GM12878 (cell line): ENCODE measurements around the gene STK17A. TPM values are rescaled to one million over a fixed set of nuclear protein-coding genes. Genes with fewer than 3 reads are reported as not detected.

Source experiments
- ATAC-seq: fragments of 200-7000 bp; cut with Tn5 transposase; 3 replicates; pipeline ENCODE4 v1.9.1; 2020; ENCODE audit warnings: mild to moderate bottlenecking, moderate library complexity
- BruUV-seq: library from RNA; stranded (reverse); fragments of 400-500 nt; replicated peaks from 2 replicates; lab custom pipeline; 2021; lab: Mats Ljungman, UMichigan
- CTCF ChIA-PET: fragments of 300-600 bp; sonication (Branson Sonifier 250); formaldehyde crosslinking; extraction: SDS; loops from one replicate; lab custom pipeline; 2021; ENCODE audit warnings: inconsistent platforms; lab: Yijun Ruan, JAX
- POLR2A ChIA-PET: fragments of 350-600 bp; formaldehyde crosslinking; extraction: SDS; loops from one replicate; lab custom pipeline; 2021; ENCODE audit warnings: inconsistent platforms; lab: Charles Lee
- RAD21 ChIA-PET: fragments of 300-600 bp; sonication (Branson Sonifier 250); formaldehyde crosslinking; loops from one replicate; lab custom pipeline; 2023; ENCODE audit warnings: antibody characterized with exemption; ENCODE audit not compliant: unreplicated experiment; lab: Charles Lee
- SMC1A ChIA-PET: fragments of 300-600 bp; sonication (Branson Sonifier 250); formaldehyde crosslinking; loops from one replicate; lab custom pipeline; 2023; ENCODE audit not compliant: unreplicated experiment, uncharacterized antibody; lab: Charles Lee
- DNase-seq: peaks from one replicate; pipeline ENCODE4 v3.0.0-alpha.2; 2011; ENCODE audit warnings: low read depth, low spot score
- FAIRE-seq: peaks from 3 replicates; lab custom pipeline; 2011; peaks lifted over from hg19 to GRCh38; lab: Jason Lieb, UNC
- H2AFZ ChIP-seq: 2 replicates; pipeline ENCODE4 v1.6.0; 2011; ENCODE audit warnings: low read depth, low read length, control low read depth; ENCODE audit not compliant: control insufficient read depth
- H3K27ac ChIP-seq: 2 replicates; pipeline ENCODE4 v1.5.1; 2011; ENCODE audit warnings: control low read depth; ENCODE audit not compliant: control insufficient read depth, insufficient read depth
- H3K27me3 ChIP-seq, 2 experiments: replicated peaks in 1 of 2; 2 replicates each; pipeline versions ENCODE4 v1.6.0 to v1.6.1; 2011; ENCODE audit warnings: low read length in 1 of 2; ENCODE audit not compliant: control insufficient read depth in 2 of 2, insufficient read depth in 2 of 2
- H3K36me3 ChIP-seq, 2 experiments: 2 replicates each; pipeline ENCODE4 v1.5.1; 2011; ENCODE audit warnings: low read length in 1 of 2; ENCODE audit not compliant: control insufficient read depth in 2 of 2, insufficient read depth in 2 of 2
- H3K4me1 ChIP-seq: 2 replicates; pipeline ENCODE4 v1.6.1; 2011; ENCODE audit warnings: mild to moderate bottlenecking, low read length, moderate library complexity, mixed read lengths; ENCODE audit not compliant: control insufficient read depth, insufficient read depth
- H3K4me2 ChIP-seq: 2 replicates; pipeline ENCODE4 v1.6.0; 2011; ENCODE audit warnings: control low read depth; ENCODE audit not compliant: control insufficient read depth, insufficient read depth
- H3K4me3 ChIP-seq: fragments of 200-600 bp; sonication (generic); 2 replicates; pipeline ENCODE4 v1.5.1; 2016
- H3K79me2 ChIP-seq: 2 replicates; pipeline ENCODE4 v1.6.0; 2011; ENCODE audit warnings: low read length; ENCODE audit not compliant: control insufficient read depth, insufficient read depth
- H3K9ac ChIP-seq: 2 replicates; pipeline ENCODE4 v1.8.0; 2011; ENCODE audit warnings: low read length, control low read depth, mixed read lengths; ENCODE audit not compliant: control insufficient read depth, insufficient read depth
- H3K9me3 ChIP-seq: replicated peaks from 3 replicates; pipeline ENCODE4 v1.5.1; 2011; ENCODE audit warnings: mild to moderate bottlenecking, low read length; ENCODE audit not compliant: control insufficient read depth, insufficient read depth
- H4K20me1 ChIP-seq: 2 replicates; pipeline ENCODE4 v1.6.0; 2011; ENCODE audit not compliant: control insufficient read depth, insufficient read depth
- POLR2A ChIP-seq: IDR thresholded peaks from 2 replicates; pipeline ENCODE4 v1.6.1; 2011; ENCODE audit warnings: low read depth, mild to moderate bottlenecking, low read length
- POLR2AphosphoS5 ChIP-seq: IDR thresholded peaks from 2 replicates; pipeline ENCODE4 v1.6.1; 2011; ENCODE audit warnings: mild to moderate bottlenecking, low read length, inconsistent platforms
- ZNF207 ChIP-seq: fragments of 450-650 bp; IDR thresholded peaks from 2 replicates; pipeline ENCODE4 v1.6.1; 2014; ENCODE audit warnings: antibody characterized with exemption, mild to moderate bottlenecking, borderline replicate concordance
- ZNF622 ChIP-seq: fragments of 450-650 bp; IDR thresholded peaks from 2 replicates; pipeline ENCODE4 v1.6.1; 2017; ENCODE audit warnings: mild to moderate bottlenecking, inconsistent platforms
- WGBS: methylation state at CpG from one replicate; pipeline ENCODE4 v1.1.6; 2016; ENCODE audit warnings: low lambda C conversion rate; ENCODE audit not compliant: insufficient replicate concordance, insufficient coverage; ENCODE audit errors: missing lambda C conversion rate; 5-methylcytosine and 5-hydroxymethylcytosine counted together
- in situ Hi-C: fragments of 300-500 bp; cut with MboI; formaldehyde crosslinking; loops from 9 replicates; pipeline ENCODE4 v1.14.3; 2018; ENCODE audit warnings: mixed read lengths
- intact Hi-C: fragments of 100-400 bp; cut with micrococcal nuclease; formaldehyde crosslinking; loops from one replicate; pipeline ENCODE4 v1.14.2; 2022; ENCODE audit not compliant: unreplicated experiment
- polyA plus RNA-seq, 11 experiments: library from polyadenylated mRNA; depleted of rRNA in 4 of 11; unstranded in 6 of 11; stranded (reverse) in 5 of 11; fragments of >200 nt; fragmentation: Nextera tagmentation in 4 of 11; fragmentation: Illumina TruSeq in 1 of 11; extraction: Ambion mirVana in 4 of 11; extraction: Trizol in 1 of 11; gene quantifications; 1 replicate in 1 of 11; 2 replicates in 10 of 11; pipeline versions ENCODE4 v1.2.1 to v1.2.3, GENCODE V29; 2011 to 2016; ENCODE audit warnings: inconsistent platforms in 2 of 11, missing spikeins in 2 of 11, low read depth in 1 of 11
- total RNA-seq, 4 experiments: library from RNA; depleted of rRNA in 3 of 4; stranded (reverse); fragments of >200 nt in 3 of 4; fragmentation: Illumina TruSeq in 1 of 4; extraction: Trizol in 1 of 4; gene quantifications; 2 replicates each; pipeline versions ENCODE4 v1.2.1 to v1.2.3, GENCODE V29; 2013 to 2021

The STK17A gene
- total and polyA plus RNA-seq, 10 of the 15 experiments (the other 5 are each of a cell fraction or from before 2014, with no cell fraction given) = 18.5 to 91.6 (median 70.8) TPM

DNA sequence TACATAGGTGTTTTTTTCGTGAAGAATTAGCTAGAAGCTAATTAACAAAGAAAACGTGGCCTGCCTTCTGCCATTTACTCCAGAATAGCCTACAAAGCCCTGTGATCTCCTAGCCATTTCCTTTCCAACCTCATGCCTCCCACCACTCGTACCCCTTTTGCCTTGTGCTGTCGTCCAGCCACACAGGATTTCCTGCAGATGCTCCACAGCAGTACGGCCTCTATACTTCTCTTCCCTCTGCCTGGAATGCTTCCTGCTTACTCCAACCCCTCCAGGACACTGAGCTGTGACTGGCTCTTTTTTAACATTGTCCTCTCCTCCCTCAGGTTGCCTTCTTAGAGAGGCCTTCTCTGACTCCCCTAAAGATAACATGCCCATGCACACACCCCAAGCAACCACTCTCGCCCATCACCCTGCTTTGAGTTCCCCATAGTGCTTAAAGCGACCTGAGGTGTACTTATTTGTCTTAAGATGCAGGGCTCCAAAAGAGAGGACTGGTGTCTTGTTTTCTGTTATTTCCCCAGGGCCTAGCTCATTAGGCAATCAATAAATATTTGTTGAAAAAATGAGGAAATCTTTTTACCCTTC is 32.7 kb downstream of the STK17A start:
- no peak for ATAC-seq
- Histone ChIP-seq H4K20me1 (peaks cover 9% of the 10 kb centered on the region), H3K4me2 (no peak overlapping the region), H3K9me3 (no peaks in the 10 kb centered on the region), H3K4me3 (no peak overlapping the region), H3K4me1 (peaks cover 12% of the 10 kb centered on the region), H3K27me3 (no peaks in the 10 kb centered on the region), H3K27ac (no peak overlapping the region), H2AFZ (no peak overlapping the region), H3K9ac (no peak overlapping the region), H3K79me2 (peaks cover 66% of the 10 kb centered on the region), H3K36me3 (peaks cover 18 to 62% of the 10 kb centered on the region in 2 experiments)
- no peak for DNase-seq
- SMC1A ChIA-PET = interaction anchor here (1.4 to 1.7 kb wide), 3 partner anchors 21 to 84 kb away, joined by 3 to 6 read pairs (median 3); no protein-coding TSS in a partner anchor
- intact Hi-C loops = no loop called here
- 83% methylated on average over 7 of the region's 7 CpGs for WGBS
- TF ChIP-seq POLR2A (peak; percentile 51), ZNF207 (no peak), POLR2AphosphoS5 (peak; percentile 67; the same call in 1 of the 2 replicates)
- BruUV-seq = no TSS peak
- POLR2A ChIA-PET = interaction anchor here (0.6 kb wide), 1 partner anchor 211 kb away, joined by 3 read pairs; no protein-coding TSS in a partner anchor
- FAIRE-seq = no peak
- RAD21 ChIA-PET = interaction anchor here (2.1 to 2.9 kb wide), 2 partner anchors 33 to 84 kb away, joined by 10 to 16 read pairs; partner anchors contain the start of gene STK17A
- in situ Hi-C loops = no loop called here
- CTCF ChIA-PET = interaction anchor here (1.4 to 5.4 kb wide), 3 partner anchors 9 to 84 kb away, joined by 4 to 34 read pairs (median 8); partner anchors contain the start of gene STK17A

- ATAC-seq (no peak), DNase-seq (no peak), FAIRE-seq (no peak)
- H3K9me3 ChIP-seq = no peaks in the 10 kb centered on the region
- peaks cover 8% of the 10 kb centered on the region for H4K20me1 ChIP-seq
- WGBS = 96% methylated on average over 4 of the region's 4 CpGs
- H3K27ac ChIP-seq = no peak overlapping the region
- no peak for TF ChIP-seq ZNF622
- TF ChIP-seq POLR2A = peak; percentile 47; the same call in 1 of the 2 replicates
- no peak overlapping the region for H3K9ac ChIP-seq
- intact Hi-C loops = no loop called here
- ChIA-PET SMC1A (interaction anchor here (1.2 to 2.9 kb wide), 7 partner anchors 10 to 102 kb away, joined by 3 to 14 read pairs (median 3); no protein-coding TSS in a partner anchor), CTCF (interaction anchor here (1.5 kb wide), 1 partner anchor 14 kb away, joined by 4 read pairs; no protein-coding TSS in a partner anchor), RAD21 (no interaction called here), POLR2A (interaction anchor here (1.1 to 1.3 kb wide), 2 partner anchors 23 to 34 kb away, joined by 3 read pairs; partner anchors contain the start of gene STK17A)
- H3K79me2 ChIP-seq = peaks cover 67% of the 10 kb centered on the region
- H3K27me3 ChIP-seq = no peaks in the 10 kb centered on the region
- no peak overlapping the region for H3K4me3 ChIP-seq
- H2AFZ ChIP-seq = no peak overlapping the region
- BruUV-seq = no TSS peak
- in situ Hi-C loops = no loop called here
- no peak overlapping the region for H3K4me2 ChIP-seq
- peaks cover 15% of the 10 kb centered on the region for H3K4me1 ChIP-seq
- peaks cover 14 to 63% of the 10 kb centered on the region in 2 experiments for H3K36me3 ChIP-seq
These were observed 34.1 kb downstream of the STK17A start for GRCh38 chr7:43616977-43617376.
